HuH-7 (cell line): ENCODE measurements around the gene HIBCH.

Experiments used
- DNase-seq: peaks from one replicate; pipeline ENCODE4 v3.0.0; 2011; ENCODE audit warnings: low spot score

Gene HIBCH

DNA sequence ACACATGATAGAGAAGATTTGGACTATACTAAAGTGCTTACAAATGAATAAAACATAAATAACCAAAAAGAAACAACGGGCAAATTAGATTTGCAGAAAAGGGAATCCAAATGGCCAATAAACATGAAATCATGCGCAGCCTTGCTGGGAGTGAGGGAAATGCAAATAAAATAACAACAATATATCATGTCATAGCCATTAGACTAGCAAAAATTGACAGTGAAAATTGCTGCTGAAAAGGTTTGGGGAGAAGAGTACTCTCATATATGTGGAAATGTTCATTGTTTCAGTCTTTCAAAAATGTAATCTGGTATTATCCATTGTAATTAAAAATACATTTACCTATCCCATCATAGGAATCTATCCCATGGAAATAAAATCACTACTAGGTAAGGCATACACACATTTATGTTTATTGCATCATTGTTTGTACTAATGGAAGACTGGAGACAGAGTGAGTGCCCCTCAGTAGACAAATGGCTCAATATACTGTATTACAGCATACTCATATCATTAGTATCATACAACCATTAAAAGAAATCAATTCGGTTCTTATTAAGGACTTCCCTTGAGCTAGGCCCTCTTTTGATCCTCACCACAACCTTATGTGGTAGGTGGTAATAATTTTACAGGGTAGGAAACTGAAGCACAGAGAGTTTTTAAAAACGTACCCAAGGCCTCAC, 163.0 kb downstream of the HIBCH start:
- DNase-seq = no peak
